CD4-positive, alpha-beta T cell treated with Interleukin-15 for 1 hour (primary cell): Measurements from ENCODE around the gene ARSI.
"Not testable (repeated sequence)": the region's sequence is repeated elsewhere in the genome, so short reads cannot be mapped to it uniquely, and the experiment has no call there.

Experiments
- DNase-seq: peaks from one replicate; pipeline ENCODE4 v3.0.0-alpha.2; 2020

The ARSI gene

DNA sequence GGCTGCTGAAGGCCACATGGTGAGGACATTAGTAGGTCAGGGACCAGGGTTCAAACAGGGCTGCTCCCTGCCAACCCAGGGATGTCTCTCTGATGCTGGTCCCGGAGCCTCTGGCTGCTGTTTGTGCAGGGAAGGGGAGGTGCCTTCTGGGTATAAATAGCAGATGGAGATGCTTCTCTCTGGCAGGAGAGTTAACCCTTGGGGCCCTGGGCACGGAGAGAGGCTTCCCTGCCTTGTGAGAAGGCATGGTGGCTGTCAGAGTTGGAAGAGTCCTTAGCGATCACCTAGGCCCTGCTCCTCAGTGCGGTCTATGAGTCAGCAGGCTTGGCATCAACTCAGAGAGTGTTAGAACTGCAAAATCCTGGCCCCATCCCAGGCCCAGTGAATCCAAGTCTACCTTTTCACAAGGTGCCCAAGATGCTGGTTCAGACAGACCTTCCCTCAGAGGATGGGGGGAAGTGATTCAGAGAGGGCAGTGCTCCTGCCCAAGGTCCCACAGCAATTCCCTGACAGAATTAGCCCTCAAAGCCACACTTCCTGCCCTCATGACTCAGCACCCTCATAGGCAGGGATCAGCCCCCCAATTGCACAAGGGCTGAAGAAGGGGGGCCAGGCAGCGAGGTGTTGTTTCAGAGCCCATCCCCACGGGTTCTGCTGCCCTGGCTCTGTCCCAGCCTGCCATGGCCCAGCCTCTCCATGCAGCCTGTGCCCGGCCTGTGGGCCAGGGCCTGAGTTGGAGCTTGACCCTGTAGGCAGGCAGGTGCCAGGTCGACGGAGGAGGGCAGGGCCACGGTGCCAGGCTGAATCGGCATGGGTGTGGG is 38.7 kb downstream of the ARSI start:
- DNase-seq: no peak

DNA sequence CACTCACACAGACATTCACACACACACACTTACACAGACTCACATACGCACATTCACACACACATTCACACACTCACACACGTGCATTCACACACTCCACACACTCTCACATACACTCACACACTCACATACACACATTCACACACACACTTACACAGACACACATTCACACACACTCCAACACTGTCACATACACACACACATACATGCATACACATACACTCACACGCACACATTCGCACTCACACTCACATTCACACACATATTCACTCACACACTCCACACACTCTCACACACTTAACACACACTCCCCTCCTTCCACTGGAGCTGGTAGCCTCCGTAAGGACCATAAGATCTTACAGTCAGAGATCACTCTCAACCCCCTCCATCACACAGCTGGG is 39.3 kb downstream of the ARSI start:
- no peak for DNase-seq

DNA sequence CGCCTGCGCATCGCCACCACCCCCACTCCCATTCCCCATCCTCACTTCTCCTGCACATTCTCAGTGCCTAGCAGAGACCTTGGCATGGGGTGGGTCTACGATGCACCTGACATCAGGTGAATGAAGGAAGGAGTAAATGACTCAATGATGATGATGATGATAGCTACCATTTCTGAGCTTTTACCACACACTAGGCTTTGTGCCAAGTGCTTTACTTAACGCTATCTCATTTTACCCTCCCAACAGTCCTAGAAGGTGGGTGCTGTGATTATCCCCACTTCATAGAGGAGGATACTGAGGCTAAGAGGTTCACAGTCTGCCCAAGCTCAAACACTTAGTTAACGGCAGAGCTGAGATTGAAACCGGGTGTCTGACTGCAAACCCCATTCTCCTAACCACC is 40.2 kb downstream of the ARSI start:
- DNase-seq: no peak

DNA sequence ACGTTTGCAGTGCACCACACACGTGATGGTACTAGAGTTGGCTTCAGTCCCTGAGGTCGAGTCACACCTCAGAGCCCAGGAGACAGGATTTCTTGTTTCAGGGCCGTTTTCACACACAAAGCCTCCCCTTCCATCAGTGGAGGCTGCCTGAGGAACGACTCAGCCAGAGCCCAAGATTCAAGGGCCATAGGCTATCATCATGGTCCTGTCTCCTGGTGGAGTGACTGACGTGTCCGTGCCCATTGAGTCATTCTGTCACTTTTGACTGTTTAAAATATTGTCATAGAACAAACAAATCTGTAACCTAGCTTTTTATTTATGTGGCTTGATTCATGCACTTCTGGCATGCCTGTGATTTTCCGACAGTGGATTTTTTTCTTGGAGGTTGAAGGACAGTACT is 41.5 kb downstream of the ARSI start:
- DNase-seq: no peak

DNA sequence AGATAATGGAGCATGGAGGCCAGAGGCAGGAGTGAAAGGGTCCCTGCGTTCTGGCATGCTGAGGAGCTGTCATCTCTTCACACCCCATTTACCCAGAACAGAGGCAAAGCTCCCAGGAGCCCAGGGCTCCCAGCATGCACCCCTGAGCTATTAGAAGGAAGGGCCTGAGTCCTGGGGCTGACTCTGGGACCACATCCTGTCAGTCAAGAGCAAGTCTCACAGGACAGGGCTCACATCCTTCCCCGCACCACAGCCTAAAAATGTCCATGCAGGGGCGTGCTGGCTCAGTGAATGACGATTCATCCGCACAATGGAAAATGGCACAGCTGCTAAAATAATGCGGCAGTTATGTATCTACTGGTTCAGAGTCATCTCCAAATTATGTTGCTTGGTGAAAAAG is 44.6 kb downstream of the ARSI start:
- DNase-seq: no peak

DNA sequence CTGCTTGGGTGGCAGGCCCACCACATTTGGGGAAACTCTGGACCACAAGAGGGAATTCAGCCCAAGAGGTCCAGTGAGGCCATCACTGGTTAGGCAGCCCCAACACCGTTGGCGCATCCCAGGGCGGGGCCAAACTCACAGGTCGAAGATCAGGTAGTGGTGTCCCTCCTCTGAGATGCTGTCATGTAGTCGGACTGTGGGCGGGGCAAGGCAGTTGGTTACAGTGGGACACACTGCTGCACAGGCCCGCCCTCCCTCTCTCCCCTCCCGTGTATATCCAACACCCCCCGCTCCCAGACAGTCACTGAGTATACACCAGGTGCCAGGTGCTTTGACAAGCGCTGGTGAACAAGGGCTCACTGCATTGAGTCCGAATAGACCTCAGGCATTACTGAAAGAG is 45.3 kb downstream of the ARSI start:
- no peak for DNase-seq

DNA sequence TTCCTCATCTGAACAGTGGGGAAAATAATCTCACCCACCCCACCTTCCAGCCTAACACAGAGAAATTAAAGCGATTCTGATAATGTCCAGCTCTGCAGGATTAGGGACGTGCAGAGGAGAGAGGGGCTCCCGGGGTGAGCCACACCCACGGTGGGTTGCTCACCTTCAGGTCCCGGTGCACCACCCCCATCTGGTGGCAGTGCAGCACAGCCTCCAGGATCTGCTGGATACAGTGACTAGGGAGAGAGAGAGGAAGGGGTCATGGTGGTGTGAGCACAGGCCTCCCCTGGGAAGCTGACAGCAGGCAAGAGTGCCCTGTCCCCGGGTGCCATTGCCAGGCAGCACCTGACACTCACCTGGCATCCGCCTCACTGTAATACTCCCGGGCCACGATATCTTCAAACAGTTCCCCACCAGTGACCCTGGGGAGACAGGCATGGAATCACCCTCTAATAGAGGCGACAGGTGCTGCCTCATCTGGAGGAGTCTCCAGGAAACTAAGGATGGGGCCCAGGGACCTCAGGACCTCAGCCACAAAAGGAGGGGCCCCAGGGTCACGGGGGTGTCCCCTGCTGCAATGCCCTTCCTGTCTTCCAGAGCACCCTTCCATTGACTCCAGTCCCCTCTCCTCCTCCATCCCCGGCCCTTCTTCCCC is 46.2 kb downstream of the ARSI start:
- no peak for DNase-seq

DNA sequence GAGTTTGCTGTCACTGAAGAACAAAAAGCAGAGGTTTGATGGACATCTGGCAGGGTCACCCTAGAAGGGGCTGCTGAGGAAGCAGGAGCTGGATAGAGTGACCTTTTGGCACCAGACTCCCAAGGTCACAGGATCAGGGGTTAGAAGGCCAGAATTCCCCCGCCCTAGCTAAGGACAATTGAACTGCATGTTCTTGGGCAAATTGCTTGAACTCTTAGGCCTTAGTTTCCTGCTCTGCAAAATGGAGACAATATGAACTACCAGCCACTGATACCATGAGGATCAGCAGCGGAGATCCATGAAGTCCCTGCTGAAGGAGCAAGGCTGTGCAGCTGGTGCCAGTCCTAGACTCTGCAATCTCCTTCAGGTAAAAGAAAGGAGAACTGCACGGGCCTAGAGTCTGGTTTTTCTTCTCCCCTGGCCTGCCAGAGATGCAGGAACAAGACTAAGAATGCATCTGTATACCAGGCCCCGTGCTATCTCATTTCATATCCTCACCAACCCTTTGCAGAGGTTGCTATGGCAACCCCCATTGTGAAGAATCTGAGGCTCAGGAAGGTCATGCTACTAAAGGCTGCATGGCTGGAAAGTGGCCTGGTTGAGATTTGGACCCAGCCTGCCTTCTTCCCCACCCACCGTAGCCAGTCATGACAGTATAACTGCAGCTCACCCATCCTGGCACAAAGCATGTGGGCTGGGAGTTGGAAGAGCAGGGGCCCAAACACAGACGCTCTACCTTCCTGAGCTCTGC is 46.9 kb downstream of the ARSI start:
- DNase-seq: no peak

DNA sequence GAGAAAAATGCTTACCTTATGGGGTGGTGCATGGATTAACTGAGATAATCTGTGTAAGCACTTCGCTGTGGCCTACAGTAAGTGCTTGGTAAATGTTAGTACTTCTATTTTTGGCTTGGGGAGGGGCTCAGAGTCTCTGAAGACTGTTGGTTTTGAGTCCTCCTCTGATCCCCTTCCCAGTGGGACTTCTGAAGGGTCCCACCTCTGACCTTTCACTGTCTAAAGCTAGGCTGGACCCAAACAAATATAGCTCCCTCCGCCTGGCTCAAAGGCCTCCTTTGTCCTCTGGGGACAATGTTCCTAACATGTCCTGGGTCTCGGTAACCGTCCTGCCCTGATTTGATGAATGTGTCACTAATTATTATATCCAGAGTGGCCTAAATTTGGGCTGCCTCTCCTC is 47.9 kb downstream of the ARSI start:
- DNase-seq: no peak

DNA sequence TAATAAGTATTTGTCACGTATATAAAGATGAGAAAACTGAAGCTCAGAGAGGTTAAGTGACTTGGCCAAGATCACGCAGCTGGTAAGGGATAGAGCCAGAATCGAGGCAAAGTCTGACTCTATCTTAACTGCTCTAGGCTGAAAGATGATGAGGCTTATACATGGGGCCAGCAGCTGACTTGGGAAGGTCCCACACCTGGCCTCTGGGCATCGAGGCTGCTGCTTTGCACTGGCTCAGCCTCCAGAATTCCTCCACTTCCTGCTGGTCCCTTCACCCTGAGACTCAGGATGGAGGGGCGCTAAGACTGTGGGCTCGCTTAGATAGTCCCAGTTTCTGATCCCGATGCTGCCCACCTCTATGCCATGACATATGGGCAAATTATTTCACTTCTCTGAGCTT is 48.3 kb downstream of the ARSI start:
- DNase-seq: no peak

DNA sequence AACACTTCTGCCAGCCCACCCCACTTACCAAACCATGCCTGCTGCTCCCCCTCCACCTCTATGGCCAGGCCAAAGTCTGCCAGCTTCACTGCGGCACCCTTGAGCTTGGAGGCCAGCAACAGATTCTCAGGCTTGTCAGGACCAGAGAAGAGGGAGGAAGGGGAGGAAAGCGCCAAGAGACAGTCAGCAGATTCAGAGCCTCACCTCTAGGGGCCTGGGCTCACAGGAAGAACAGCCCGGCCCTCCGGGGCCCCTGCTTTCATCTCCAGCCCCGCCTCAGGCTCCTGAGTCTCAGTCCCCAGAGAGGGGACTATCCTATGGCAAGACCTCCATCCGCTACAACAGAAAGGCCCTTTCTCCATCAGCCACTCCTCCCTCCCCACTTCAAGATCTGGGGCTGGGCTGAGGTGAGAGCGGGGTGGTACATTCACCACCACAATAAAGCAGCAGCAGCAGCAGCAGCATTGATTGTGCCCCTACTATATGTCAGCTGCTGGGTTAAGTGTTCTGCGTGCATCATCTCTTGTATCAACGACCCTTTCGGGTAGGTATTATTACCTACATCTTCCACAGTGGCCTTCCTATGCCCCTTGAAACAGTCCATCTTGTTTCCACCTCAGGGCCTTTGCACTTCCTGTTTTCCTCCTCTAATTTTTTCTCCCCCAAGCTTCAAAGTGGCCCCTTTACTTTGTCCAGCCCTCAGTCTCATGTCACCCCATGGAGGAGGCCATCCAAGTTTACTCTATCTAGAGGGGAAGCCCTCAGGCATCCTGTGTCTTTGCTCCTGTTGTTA is 49.1 kb downstream of the ARSI start:
- no peak for DNase-seq

DNA sequence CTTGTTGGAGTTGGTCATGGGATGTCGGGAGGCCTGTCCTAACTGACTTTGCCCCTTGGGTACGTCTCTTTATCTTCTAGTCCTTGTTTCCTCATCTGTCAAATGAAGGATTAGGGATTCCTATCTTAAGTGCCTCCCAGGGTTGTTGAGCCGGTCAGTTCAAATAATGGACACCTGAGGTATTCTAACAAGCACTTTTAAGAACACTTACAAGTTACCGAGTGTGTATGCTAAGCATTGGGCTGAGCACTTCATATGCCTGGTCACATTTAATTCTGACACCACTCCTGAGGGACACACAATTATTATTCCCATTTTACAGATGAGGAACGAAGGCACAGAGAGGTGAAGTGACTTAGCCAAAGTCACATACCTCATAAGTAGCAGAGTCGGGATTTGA is 50.2 kb downstream of the ARSI start:
- no peak for DNase-seq

DNA sequence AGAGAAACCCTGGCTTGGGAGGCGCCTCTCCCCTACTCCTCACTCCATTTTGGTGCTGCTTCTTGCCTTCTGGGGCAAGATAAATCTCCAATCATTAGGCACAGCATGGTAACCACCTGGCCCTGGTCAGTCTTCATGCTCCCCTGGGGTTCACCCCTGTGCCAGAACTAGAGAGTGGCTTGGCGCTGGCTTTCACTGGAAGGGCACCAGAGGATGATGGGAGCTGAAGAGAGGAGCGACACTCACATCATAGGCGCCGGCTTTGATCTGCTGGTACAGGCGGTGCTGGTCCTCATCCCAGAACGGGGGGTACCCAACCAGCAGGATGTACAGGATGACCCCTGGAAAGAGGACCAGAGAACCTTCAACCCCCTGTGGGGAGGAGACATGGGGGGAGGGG is 51.2 kb downstream of the ARSI start:
- no peak for DNase-seq

DNA sequence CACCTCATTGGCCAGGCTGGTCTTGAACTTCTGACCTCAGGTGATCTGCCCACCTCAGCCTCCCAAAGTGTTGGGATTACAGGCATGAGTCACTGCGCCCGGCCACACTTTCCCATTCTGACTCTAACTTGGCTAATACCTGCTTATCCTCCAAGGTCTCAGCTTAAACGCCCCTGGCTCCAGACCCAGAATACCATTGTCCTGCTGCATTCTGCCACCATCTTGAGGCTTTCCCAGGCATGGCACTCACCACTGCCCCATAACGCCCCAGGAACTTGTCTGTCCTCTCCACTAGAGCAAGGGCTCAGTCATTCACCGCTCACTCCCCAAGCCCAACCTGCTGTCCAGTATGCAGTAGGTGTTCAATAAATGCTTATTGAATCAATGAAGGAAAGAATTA is 53.0 kb downstream of the ARSI start:
- no peak for DNase-seq

DNA sequence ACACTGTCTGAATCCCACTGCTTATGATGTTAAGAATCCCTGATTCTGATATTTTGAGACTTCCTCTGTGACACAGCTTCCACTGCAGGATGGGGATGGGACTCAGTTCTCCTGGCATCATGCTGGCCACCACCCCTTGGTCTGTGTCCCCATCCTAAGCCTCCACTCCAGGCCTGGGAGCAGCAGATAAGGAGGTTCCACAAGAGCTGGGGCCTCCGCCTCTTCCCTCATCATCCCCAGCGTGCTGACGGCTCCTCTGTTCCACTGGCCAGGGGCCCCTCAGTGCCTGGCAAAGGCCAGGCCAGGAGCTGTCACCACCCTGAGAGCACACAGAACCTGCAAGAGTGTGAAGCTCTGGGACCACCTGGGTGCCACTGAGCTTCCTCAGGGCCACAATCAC is 53.8 kb downstream of the ARSI start:
- DNase-seq: no peak

DNA sequence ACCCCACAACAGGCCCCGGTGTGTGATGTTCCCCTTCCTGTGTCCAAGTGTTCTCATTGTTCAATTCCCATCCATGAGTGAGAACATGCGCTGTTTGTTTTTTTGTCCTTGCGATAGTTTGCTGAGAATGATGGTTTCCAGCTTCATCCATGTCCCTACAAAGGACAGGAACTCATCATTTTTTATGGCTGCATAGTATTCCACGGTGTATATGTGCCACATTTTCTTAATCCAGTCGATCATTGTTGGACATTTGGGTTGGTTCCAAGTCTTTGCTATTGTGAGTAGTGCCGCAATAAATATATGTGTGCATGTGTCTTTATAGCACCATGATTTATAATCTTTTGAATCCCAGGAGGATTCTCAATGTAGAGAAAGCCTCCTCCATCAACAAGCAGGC is 54.2 kb downstream of the ARSI start:
- DNase-seq: not testable (repeated sequence)

DNA sequence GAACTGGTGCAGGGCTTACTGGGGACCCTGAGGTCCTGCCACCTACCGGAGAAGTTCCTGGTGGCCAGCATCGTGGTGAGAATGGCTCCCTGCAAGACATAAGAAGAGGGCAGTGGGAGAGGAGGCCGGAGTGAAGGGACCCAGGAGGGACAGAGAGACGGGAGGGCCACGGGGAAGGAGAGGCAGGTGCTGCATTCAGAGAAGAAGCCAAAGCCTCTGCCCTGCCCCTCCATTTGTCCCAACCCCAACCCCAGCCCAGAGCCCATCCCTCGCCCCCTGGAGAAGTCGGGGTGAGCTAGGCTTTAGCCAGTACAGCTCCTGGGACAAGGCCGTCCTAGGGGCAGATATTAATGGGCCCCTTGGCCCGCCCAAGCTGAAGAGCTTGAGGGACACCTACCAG is 55.0 kb downstream of the ARSI start:
- DNase-seq: no peak

DNA sequence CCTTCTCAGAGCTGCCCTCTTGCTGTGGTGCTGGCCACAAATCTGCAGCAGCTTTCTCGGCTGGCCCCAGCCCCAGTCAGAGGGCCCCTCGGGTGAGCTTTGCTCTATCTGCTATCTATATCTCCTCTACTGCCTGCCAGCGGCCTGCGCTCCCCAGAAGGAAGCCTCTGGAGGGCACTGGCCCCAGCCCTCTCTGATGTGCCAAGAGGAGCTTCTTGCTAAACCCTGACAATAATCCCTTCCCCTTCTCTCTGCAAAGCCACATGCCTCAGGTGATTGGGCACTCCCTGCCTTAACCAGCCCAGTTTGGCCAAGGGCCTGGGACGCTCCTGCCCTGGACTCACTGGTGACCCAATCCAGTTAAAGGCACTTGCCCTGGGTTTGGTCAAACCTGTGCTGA is 55.9 kb downstream of the ARSI start:
- DNase-seq: no peak

DNA sequence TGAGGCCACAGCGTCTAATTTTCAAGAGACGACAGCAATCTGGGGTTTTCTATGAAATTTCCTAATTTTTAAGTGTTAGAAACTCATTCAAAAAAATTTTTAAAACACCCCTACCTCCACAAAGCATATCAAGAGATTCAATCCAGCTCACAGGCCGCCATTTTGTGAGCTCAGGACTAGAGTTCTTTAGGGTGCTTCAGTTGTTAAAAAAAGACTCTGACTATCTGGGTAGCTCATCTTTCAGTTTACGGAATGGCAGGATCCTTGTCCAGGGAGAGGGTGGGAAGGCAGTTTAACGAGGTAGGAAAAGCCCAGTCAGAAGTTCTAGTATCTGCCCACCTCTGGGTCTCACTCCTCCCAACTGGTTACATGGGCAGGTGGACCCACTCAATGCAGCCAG is 56.3 kb downstream of the ARSI start:
- no peak for DNase-seq
